Activated naive CD8-positive, alpha-beta T cell treated with anti-CD3 and anti-CD28 coated beads, Interleukin-2, amount 10 ng/mL, durations not matched to agents 7 days and 5 days (primary cell): ENCODE measurements around the gene ALDH16A1. TPM values are rescaled to one million over a fixed set of nuclear protein-coding genes. Genes with fewer than 3 reads are reported as not detected.
"Not testable (repeated sequence)": the region's sequence is repeated elsewhere in the genome, so short reads cannot be mapped to it uniquely, and the experiment has no call there.

Source experiments
- ATAC-seq: fragments of 150-1000 bp; cut with Tn5 transposase; one replicate; pipeline ENCODE4 v1.10.0; 2021; ENCODE audit warnings: low read depth, moderate library complexity
- POLR2A ChIA-PET: fragments of 350-600 bp; sonication (Branson Sonifier 250); formaldehyde crosslinking; loops from one replicate; lab custom pipeline; 2021; ENCODE audit warnings: antibody characterized with exemption; lab: Charles Lee
- DNase-seq: peaks from one replicate; pipeline ENCODE4 v3.0.0; 2021
- H3K27ac Mint-ChIP-seq: one replicate; pipeline ENCODE4 v1.8.0; 2022; ENCODE audit warnings: mild to moderate bottlenecking, mixed read lengths
- H3K27me3 Mint-ChIP-seq: one replicate; pipeline ENCODE4 v1.8.0; 2022; ENCODE audit warnings: mild to moderate bottlenecking, moderate library complexity, mixed read lengths
- H3K36me3 Mint-ChIP-seq: one replicate; pipeline ENCODE4 v1.8.0; 2021; ENCODE audit warnings: mild to moderate bottlenecking, mixed read lengths
- H3K4me1 Mint-ChIP-seq: one replicate; pipeline ENCODE4 v1.8.0; 2021; ENCODE audit warnings: mixed read lengths
- H3K4me3 Mint-ChIP-seq: one replicate; pipeline ENCODE4 v1.8.0; 2022; ENCODE audit warnings: mild to moderate bottlenecking, moderate library complexity, mixed read lengths
- H3K9me3 Mint-ChIP-seq: one replicate; pipeline ENCODE4 v1.8.0; 2021; ENCODE audit warnings: mixed read lengths
- total RNA-seq, 2 experiments: library from RNA; stranded (reverse); gene quantifications; one replicate each; pipeline ENCODE4 v1.2.3, GENCODE V29; 2021

ALDH16A1 gene
- total RNA-seq, 2 experiments from 2014 or later = 41.8 to 42.9 TPM

DNA sequence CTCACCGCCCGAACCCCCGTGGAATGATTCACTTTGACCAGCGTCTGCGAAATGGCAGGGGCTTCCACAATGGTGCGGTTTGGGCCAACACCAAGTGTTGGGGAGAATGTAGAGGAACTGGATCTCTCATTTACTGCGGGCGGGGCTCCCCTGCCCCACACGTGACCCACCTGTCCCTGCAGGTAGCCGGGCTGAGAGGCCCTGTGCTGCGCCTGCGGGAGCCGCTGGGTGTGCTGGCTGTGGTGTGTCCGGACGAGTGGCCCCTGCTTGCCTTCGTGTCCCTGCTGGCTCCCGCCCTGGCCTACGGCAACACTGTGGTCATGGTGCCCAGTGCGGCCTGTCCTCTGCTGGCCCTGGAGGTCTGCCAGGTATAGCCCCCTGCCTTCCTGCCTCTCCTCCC is 15.2 kb downstream of the ALDH16A1 start:
- peak overlapping the region; percentile 99 for H3K27ac Mint-ChIP-seq
- peaks cover 3% of the 10 kb centered on the region for H3K36me3 Mint-ChIP-seq
- DNase-seq (no peak), ATAC-seq (no peak)
- H3K9me3 Mint-ChIP-seq = no peaks in the 10 kb centered on the region
- H3K27me3 Mint-ChIP-seq = no peaks in the 10 kb centered on the region
- H3K4me3 Mint-ChIP-seq = no peak overlapping the region
- peaks cover 32% of the 10 kb centered on the region for H3K4me1 Mint-ChIP-seq
- POLR2A ChIA-PET = interaction anchor here (6.8 kb wide), 1 partner anchor 15 kb away, joined by 128 read pairs; the partner anchor contains the start of genes ALDH16A1 and PIH1D1

DNA sequence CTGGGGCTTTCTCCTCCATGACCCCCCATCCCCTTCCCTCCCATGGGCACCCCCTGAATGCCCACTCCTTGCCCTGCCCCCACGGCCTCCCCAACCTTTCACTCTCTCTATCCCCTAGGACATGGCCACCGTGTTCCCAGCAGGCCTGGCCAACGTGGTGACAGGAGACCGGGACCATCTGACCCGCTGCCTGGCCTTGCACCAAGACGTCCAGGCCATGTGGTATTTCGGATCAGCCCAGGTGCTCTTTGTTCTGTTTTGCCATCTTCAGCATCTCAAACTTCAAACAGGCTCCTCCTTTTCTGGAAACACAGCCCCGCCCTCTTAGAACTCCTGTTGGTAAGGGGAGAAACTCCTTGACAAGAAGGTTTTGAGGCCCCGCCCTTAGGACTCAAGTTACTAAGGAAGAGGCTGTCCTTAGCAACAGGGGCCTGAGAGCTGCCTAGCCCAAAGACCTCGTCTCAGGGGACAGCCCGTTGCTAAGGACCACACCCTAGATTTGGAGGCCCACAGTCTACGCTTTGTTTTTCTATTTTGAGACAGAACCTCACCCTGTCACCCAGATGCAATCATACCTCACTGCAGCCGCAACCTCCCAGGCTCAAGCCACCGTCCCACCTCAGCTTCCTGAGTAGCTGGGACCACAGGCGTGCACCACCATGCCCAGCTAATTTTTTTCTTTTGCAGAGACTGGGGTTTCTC is 15.9 kb downstream of the ALDH16A1 start:
- no peaks in the 10 kb centered on the region for H3K27me3 Mint-ChIP-seq
- peak; percentile 87 for DNase-seq
- peak; percentile 67 for ATAC-seq
- peak overlapping the region; percentile 99 for H3K27ac Mint-ChIP-seq
- POLR2A ChIA-PET = interaction anchor here (0.5 to 6.8 kb wide), 8 partner anchors 10 to 170 kb away, joined by 3 to 128 read pairs (median 4); partner anchors contain the start of genes ALDH16A1, PIH1D1, RPS11 and SLC17A7
- H3K9me3 Mint-ChIP-seq = no peaks in the 10 kb centered on the region
- H3K4me3 Mint-ChIP-seq = peak overlapping the region; percentile 86
- peaks cover 3% of the 10 kb centered on the region for H3K36me3 Mint-ChIP-seq
- peaks cover 37% of the 10 kb centered on the region for H3K4me1 Mint-ChIP-seq

DNA sequence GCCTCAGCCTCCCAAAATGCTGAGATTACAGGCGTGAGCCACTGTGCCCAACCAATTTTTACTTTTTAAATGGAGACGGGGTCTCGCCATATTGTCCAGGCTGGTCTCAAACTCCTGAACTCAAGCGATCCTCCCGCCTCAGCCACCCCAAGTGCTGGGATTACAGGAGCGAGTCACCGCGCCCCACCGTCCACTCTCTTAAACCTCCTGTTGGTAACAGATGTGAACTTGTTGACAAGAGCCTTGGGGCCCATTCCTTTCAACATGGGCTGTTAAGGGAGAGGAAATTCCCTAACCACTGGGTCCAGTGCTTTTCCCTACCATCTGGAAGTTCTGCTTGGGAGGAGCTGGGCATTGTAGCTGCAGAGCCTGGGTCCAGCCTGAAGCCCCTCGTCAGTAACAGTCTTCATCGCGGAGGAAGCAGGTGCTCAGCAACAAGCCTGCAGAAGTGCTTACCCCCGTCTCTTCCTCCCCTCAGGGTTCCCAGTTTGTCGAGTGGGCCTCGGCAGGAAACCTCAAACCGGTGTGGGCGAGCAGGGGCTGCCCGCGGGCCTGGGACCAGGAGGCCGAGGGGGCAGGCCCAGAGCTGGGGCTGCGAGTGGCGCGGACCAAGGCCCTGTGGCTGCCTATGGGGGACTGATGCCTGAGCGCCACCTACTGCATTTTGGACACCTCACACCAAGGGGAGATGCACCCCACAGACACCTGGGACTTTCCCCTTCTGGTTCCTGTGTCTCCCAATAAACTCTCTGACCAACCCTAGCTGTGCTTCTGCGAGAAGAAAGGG is 17.0 kb downstream of the ALDH16A1 start:
- POLR2A ChIA-PET = interaction anchor here (0.5 to 6.8 kb wide), 18 partner anchors 15 to 212 kb away, joined by 3 to 128 read pairs (median 4); partner anchors contain the start of genes ALDH16A1, KASH5, PIH1D1 and RPL13A
- Mint-ChIP-seq H3K27me3 (no peaks in the 10 kb centered on the region), H3K4me1 (peaks cover 37% of the 10 kb centered on the region), H3K4me3 (peak overlapping the region; percentile 58), H3K36me3 (peaks cover 10% of the 10 kb centered on the region), H3K9me3 (no peaks in the 10 kb centered on the region), H3K27ac (peak overlapping the region; percentile 89)
- peak; percentile 58 for ATAC-seq
- peak; percentile 92 for DNase-seq

DNA sequence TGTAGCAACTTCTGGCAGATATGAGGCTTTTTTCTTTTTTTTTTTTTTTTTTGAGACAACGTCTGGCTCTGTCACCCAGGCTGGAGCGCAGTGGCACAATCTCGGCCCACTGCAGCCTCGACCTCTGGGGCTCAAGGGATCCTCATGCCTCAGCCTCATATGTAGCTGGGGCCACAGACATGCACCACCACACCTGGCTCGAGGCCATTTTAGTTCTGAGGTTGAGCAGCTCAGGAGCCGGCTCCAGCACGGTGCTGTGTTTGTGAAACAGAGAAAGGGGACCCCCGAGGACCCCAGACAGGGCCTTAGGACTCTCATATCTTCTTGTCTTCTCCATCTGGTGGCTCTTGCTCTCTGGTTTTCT is 17.6 kb downstream of the ALDH16A1 start:
- POLR2A ChIA-PET = interaction anchor here (0.6 to 6.8 kb wide), 15 partner anchors 14 to 212 kb away, joined by 3 to 128 read pairs (median 5); partner anchors contain the start of genes ALDH16A1, KASH5, PIH1D1 and RPL13A
- no peak for DNase-seq

DNA sequence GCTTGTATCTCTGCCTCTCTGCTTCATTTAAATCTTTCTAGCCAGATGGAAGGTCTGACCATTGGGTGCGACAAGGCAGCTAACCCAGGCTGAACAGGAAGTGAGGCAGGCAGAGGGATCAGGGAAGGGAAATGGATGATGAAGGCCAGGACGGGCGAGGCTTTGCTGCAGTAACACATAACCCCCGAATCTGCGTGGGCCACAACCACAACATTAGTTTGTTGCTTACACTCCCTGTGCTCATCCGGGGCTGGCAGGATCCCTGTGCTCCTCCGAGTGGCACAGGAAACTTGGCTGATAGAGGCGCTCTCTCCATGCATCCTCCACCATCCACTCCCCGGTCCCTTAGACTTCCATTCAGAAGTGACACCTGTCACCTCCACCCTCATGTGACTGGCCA is 19.9 kb downstream of the ALDH16A1 start:
- no peak for DNase-seq
- H3K36me3 Mint-ChIP-seq = peaks cover 26% of the 10 kb centered on the region
- no peak for ATAC-seq
- H3K27ac Mint-ChIP-seq = peak overlapping the region; percentile 99
- H3K27me3 Mint-ChIP-seq = no peaks in the 10 kb centered on the region
- H3K9me3 Mint-ChIP-seq = no peaks in the 10 kb centered on the region
- H3K4me1 Mint-ChIP-seq = peaks cover 48% of the 10 kb centered on the region
- H3K4me3 Mint-ChIP-seq = peak overlapping the region; percentile 98
- POLR2A ChIA-PET = interaction anchor here (0.5 to 6.8 kb wide), 8 partner anchors 12 to 178 kb away, joined by 3 to 128 read pairs (median 4); partner anchors contain the start of genes ALDH16A1, CD37, PIH1D1 and RPS11

More for the DNA sequence above, 17.6 kb downstream of the ALDH16A1 start:
- no peak for ATAC-seq
- H3K4me1 Mint-ChIP-seq = peaks cover 37% of the 10 kb centered on the region
- H3K27ac Mint-ChIP-seq = peak overlapping the region; percentile 89
- H3K36me3 Mint-ChIP-seq = peaks cover 16% of the 10 kb centered on the region
- no peaks in the 10 kb centered on the region for H3K9me3 Mint-ChIP-seq
- peak overlapping the region; percentile 58 for H3K4me3 Mint-ChIP-seq
- H3K27me3 Mint-ChIP-seq = no peaks in the 10 kb centered on the region

DNA sequence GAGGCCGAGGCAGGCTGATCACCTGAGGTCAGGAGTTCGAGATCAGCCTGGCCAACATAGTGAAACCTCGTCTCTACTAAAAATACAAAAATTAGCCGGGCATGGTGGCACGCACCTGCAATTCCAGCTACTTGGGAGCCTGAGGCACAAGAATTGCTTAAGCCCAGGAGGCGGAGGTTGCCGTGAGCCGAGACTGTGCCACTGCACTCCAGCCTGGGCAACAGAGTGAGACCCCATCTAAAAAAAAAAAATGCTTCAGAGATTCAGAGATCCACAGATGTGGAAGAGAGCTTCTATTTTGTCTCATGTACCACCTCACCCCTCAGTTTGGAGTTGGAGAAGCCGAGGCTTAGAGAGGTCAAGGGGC is 20.5 kb downstream of the ALDH16A1 start:
- H3K4me1 Mint-ChIP-seq = peaks cover 48% of the 10 kb centered on the region
- POLR2A ChIA-PET = interaction anchor here (0.5 to 6.8 kb wide), 12 partner anchors 12 to 138 kb away, joined by 3 to 128 read pairs (median 4); partner anchors contain the start of genes ALDH16A1, CD37, PIH1D1 and RPL13A
- peak overlapping the region; percentile 98 for H3K4me3 Mint-ChIP-seq
- H3K27me3 Mint-ChIP-seq, H3K9me3 Mint-ChIP-seq, DNase-seq, ATAC-seq: not testable (repeated sequence)
- peaks cover 28% of the 10 kb centered on the region for H3K36me3 Mint-ChIP-seq
- H3K27ac Mint-ChIP-seq = peak overlapping the region; percentile 99

DNA sequence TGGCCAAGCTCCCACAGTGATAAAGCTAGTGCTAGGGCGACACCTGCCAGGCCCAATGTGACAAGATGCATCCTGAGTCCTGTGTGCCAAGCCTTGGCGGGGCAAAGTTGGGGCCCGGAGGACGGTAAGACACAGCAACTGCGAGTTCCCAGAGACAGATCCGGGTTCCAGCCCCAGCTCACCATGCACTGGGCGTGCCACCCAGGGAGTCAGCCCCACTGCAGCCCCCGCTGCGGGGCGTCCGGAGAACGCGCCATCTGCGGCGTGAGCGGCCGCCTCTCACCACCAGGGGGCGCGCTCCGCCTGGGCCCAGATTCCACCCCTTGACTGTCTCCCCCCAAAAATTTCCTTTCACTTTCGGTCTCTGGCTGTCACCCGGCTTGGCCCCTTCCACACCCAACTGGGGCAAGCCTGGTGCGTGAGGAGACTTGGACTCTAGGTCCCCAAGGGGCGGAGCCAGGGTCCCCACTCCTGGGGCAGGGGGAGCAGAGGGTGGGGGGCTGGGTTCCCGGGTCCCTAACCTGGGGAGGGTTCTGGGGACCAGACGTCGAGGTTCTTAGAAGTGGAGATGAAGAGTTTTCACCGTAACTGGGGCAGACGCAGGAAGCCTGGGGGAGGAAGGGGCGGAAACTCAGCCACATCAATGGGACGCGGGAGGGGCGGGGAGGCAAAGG is 21.0 kb downstream of the ALDH16A1 start, which contains the start of gene FLT3LG:
FLT3LG (plus strand) TSS at position 348 of the 674 bp plus-strand sequence. CDS start 425 bp downstream, outside the sequence.
- H3K4me1 Mint-ChIP-seq = peaks cover 47% of the 10 kb centered on the region
- ATAC-seq (peak; percentile 74), DNase-seq (peak; percentile 97)
- POLR2A ChIA-PET = interaction anchor here (0.5 to 6.8 kb wide), 12 partner anchors 11 to 138 kb away, joined by 3 to 128 read pairs (median 4); partner anchors contain the start of genes ALDH16A1, CD37, PIH1D1 and RPL13A
- H3K4me3 Mint-ChIP-seq = peak within 1 kb of the TSS; percentile 98
- H3K9me3 Mint-ChIP-seq = no peaks in the 10 kb centered on the region
- H3K27me3 Mint-ChIP-seq = no peaks in the 10 kb centered on the region
- H3K36me3 Mint-ChIP-seq = peaks cover 27% of the 10 kb centered on the region
- peak within 1 kb of the TSS; percentile 99 for H3K27ac Mint-ChIP-seq

DNA sequence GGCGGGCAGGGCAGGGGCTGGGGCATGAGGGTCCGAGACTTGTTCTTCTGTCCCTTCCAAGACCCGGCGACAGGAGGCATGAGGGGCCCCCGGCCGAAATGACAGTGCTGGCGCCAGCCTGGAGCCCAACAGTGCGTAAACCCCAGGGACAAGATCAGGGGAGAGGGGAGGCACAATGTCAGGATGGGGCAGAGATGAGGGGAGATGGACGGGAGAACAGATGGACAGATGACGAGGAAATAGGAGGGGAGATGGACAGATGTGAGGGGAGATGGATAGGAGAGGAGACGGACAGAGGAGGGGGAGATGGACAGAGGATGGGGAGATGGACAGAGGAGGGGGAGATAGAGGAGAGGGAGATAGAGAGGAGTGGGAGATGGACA is 21.5 kb downstream of the ALDH16A1 start:
- Mint-ChIP-seq H3K27ac (peak overlapping the region; percentile 99), H3K27me3 (no peaks in the 10 kb centered on the region), H3K4me1 (peaks cover 43% of the 10 kb centered on the region), H3K9me3 (no peaks in the 10 kb centered on the region), H3K36me3 (peaks cover 27% of the 10 kb centered on the region), H3K4me3 (peak overlapping the region; percentile 98)
- DNase-seq (no peak), ATAC-seq (peak; percentile 0)
- POLR2A ChIA-PET = interaction anchor here (0.6 to 4.8 kb wide), 11 partner anchors 9 to 87 kb away, joined by 3 to 60 read pairs (median 7); partner anchors contain the start of genes ALDH16A1, KASH5, PIH1D1 and RPL13A

DNA sequence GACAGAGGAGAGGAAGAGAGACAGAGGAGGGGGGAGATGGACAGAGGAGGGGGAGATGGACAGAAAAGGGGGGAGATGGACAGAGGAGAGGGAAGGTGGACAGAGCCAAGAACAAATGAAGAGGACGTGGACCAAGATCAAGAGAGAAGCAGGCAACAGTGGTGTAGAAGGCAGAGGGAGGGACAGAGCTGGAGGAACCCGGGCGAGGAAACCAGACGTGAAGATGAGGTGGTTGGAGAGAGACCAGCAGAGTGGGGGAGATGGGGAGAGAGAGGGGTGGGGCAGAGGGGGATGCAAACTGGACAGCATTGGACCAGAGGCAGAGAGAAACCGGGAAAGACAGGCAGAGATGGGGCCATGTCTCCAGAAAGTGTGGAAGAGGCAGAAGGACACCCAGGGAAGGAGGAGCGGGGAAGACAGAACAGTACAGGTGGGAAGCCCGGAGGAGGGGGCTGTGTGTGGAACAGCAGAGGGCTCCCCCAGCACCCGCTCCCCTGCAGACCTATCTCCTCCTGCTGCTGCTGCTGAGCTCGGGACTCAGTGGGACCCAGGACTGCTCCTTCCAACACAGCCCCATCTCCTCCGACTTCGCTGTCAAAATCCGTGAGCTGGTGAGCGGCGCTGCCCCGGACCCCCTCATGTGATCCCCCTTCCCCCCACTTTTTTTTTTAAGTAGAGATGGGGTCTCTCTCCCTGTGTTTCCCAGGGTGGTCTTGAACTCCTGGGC is 22.3 kb downstream of the ALDH16A1 start:
- POLR2A ChIA-PET = interaction anchor here (0.6 to 4.8 kb wide), 15 partner anchors 9 to 502 kb away, joined by 3 to 60 read pairs (median 5); partner anchors contain the start of genes ALDH16A1, KASH5, NOSIP and PIH1D1
- DNase-seq (no peak), ATAC-seq (no peak)
- Mint-ChIP-seq H3K27me3 (no peaks in the 10 kb centered on the region), H3K4me3 (peak overlapping the region; percentile 98), H3K27ac (peak overlapping the region; percentile 99), H3K36me3 (peaks cover 29% of the 10 kb centered on the region), H3K4me1 (peaks cover 34% of the 10 kb centered on the region), H3K9me3 (no peaks in the 10 kb centered on the region)

DNA sequence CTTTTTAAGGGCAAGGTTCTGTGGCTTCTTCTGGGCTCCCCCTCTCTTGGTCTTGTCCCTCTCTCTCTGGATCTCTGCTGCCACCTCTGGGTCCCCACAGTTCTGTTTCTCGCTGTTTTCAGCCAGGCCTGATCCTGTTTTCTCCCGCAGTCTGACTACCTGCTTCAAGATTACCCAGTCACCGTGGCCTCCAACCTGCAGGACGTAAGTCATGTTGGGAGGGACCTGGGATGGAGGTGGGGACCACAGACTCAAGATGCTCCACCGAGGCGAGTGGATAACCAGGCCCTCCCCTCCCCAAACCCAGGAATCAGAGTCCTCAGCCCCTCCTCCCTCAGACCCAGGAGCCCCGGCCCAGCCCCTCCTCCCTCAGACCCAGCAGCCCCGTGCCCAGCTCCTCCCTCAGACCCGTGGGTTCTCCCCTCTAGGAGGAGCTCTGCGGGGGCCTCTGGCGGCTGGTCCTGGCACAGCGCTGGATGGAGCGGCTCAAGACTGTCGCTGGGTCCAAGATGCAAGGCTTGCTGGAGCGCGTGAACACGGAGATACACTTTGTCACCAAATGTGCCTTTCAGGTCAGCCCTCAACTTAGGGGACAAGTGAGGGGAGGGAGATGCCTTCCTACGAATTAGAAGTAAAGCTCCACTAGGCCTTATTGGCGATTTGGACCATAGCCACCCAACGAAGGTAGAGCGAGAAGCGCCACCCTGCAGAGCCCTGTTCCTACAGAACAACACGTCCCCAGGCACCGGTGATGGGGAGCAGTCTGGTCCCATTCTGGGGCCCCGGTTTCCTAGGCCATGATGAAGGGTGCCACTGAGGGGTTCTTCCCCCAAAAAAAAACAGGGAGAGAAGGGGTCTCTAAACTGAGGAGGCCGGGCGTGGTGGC is 23.2 kb downstream of the ALDH16A1 start:
- ATAC-seq (peak; percentile 46), DNase-seq (peak; percentile 78)
- no peaks in the 10 kb centered on the region for H3K9me3 Mint-ChIP-seq
- H3K27me3 Mint-ChIP-seq = no peaks in the 10 kb centered on the region
- peaks cover 33% of the 10 kb centered on the region for H3K36me3 Mint-ChIP-seq
- POLR2A ChIA-PET = interaction anchor here (0.7 to 4.8 kb wide), 13 partner anchors 8 to 164 kb away, joined by 3 to 60 read pairs (median 6); partner anchors contain the start of genes ALDH16A1, NOSIP, PIH1D1 and RPL13A
- H3K4me3 Mint-ChIP-seq = peak overlapping the region; percentile 98
- H3K4me1 Mint-ChIP-seq = peaks cover 31% of the 10 kb centered on the region
- peak overlapping the region; percentile 99 for H3K27ac Mint-ChIP-seq
